Fibroblast of villous mesenchyme (primary cell): Measurements from ENCODE around the gene CNTN4. TPM values are rescaled to one million over a fixed set of nuclear protein-coding genes. Genes with fewer than 3 reads are reported as not detected.

Experiments
- DNase-seq: peaks from one replicate; pipeline ENCODE4 v3.0.0-alpha.2; 2010; ENCODE audit warnings: low read depth
- H3K4me3 ChIP-seq: 2 replicates; pipeline ENCODE4 v1.5.1; 2011; ENCODE audit warnings: low read depth, mild to moderate bottlenecking, low read length
- total RNA-seq: library from RNA; depleted of rRNA; stranded (reverse); fragments of >200 nt; gene quantifications from 2 replicates; pipeline ENCODE4 v1.2.3, GENCODE V29; 2012
- TF ChIP-seq, protein P1 (sequence below): IDR thresholded peaks from 2 replicates; pipeline ENCODE4 v1.5.1; 2012; ENCODE audit warnings: low read depth, mild to moderate bottlenecking, low read length; ENCODE audit not compliant: insufficient read depth

The CNTN4 gene
- total RNA-seq, 1 donor: 6.9 TPM

GRCh38 chr3:2092758-2093157 lies 5.9 kb upstream of the CNTN4 start:
- DNase-seq: no peak
- no peak overlapping the region for H3K4me3 ChIP-seq
- TF ChIP-seq, protein P1, sequence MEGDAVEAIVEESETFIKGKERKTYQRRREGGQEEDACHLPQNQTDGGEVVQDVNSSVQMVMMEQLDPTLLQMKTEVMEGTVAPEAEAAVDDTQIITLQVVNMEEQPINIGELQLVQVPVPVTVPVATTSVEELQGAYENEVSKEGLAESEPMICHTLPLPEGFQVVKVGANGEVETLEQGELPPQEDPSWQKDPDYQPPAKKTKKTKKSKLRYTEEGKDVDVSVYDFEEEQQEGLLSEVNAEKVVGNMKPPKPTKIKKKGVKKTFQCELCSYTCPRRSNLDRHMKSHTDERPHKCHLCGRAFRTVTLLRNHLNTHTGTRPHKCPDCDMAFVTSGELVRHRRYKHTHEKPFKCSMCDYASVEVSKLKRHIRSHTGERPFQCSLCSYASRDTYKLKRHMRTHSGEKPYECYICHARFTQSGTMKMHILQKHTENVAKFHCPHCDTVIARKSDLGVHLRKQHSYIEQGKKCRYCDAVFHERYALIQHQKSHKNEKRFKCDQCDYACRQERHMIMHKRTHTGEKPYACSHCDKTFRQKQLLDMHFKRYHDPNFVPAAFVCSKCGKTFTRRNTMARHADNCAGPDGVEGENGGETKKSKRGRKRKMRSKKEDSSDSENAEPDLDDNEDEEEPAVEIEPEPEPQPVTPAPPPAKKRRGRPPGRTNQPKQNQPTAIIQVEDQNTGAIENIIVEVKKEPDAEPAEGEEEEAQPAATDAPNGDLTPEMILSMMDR: no peak

GRCh38 chr3:2094941-2095340 lies 3.7 kb upstream of the CNTN4 start:
- DNase-seq: no peak
- TF ChIP-seq, protein P1: no peak
- H3K4me3 ChIP-seq: no peak overlapping the region

- TF ChIP-seq, protein P1: no peak
- no peak for DNase-seq
- H3K4me3 ChIP-seq: no peak overlapping the region
Observed at GRCh38 chr3:2096216-2096615, 2.5 kb upstream of the CNTN4 start.

DNA sequence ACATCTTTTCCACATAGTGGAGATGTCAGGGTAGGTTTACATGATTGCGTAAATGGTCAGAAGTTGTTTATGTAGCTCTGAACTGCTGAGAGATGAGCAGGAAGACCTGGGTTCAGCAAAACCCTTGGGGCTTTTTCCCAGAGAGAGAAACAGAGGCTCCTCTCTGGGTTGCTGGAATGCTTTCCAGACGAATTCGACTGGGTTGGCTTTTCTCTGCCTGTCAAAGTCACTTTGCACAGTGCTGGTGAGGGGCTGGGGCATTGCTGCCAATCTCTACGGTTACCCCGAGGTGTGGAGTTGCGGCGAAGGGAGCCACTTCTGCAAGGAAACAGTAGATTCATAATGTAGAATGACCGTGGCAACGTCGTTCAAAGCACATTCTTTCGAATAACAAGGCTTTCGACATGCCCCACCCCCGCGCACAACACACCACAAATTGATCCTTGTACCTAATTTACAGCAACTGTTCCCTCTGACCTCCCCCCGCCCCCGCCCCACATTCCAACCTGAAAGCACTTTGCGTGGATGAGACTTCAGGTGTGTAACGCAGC lies 950 bp upstream of the CNTN4 start:
- TF ChIP-seq, protein P1: no peak
- peak; percentile 72 for DNase-seq

DNA sequence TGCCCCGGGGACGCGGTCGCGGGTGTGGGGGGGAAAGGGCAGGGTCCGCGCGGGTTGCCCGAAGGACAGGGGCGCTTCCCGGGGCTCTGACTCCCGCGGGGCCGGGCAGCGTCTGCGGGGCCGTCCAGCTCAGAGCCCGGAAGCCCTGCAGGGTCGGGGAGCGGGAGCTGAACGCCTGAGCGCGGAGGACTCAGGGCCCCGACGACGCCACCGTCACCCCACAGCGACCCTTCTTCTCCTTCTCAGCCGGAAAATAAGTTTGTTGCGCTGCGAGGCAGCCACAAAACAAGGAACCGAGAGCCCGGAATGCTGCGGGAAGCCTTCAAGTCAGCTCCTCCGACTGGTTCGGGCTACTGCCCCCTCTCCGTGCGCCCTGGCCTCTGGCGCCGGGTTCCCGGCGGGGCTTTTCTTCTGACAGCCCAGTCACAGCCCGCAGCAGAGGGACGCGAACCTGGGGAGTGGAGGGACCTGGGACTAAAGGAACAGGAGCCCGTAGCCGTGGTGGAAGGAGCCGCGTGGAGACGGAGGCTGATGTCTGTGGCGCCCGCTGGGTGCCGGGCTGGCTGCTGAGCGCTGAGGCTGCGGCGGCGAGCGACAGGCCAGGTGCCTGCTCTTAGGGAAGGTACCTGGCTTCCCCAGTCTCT lies 484 bp downstream of the CNTN4 start:
- peak overlapping the region; percentile 7 for H3K4me3 ChIP-seq
- DNase-seq: no peak
- TF ChIP-seq, protein P1: no peak

More for the DNA sequence above, 950 bp upstream of the CNTN4 start:
- H3K4me3 ChIP-seq: no peak overlapping the region

DNA sequence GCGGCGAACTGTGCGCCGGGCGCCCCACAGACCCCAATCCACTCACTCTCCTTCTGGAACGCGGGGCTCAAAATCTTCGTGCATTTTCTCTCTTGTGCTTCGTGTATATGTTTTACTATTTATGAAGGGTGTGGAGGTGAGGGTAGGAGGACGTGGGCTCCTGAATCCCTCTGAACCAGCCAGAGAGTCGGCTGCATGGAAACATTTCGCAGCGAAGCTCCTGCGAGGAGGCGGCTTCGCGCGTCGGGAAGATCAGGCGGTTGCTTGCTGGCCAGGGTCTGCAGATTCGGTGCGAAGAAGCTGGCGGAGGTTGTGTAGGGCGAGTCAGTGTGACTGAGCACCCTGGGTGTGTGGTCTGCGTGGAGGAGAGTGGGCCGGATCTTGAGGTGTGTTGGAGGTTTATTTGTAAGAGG lies 1.1 kb downstream of the CNTN4 start:
- TF ChIP-seq, protein P1: no peak
- DNase-seq: peak; percentile 1
- H3K4me3 ChIP-seq: no peak overlapping the region
